GM23338 (cell line): ENCODE measurements around the gene ZNF831. TPM values are rescaled to one million over a fixed set of nuclear protein-coding genes. Genes with fewer than 3 reads are reported as not detected.

ENCODE experiments used
- ATAC-seq: fragments of 200-7000 bp; cut with Tn5 transposase; 3 replicates; pipeline ENCODE4 v1.9.1; 2020
- DNase-seq: peaks from one replicate; pipeline ENCODE4 v3.0.0-alpha.2; 2015; ENCODE audit warnings: low spot score
- H2AFZ ChIP-seq: fragments of 200-600 bp; sonication (generic); 2 replicates; pipeline ENCODE4 v1.8.0; 2016; ENCODE audit warnings: antibody characterized with exemption, mild to moderate bottlenecking, moderate library complexity
- H3F3A ChIP-seq: fragments of 200-600 bp; sonication (generic); replicated peaks from 2 replicates; pipeline ENCODE4 v1.8.0; 2017; ENCODE audit warnings: antibody characterized with exemption, mixed run types, low read depth
- H3K27ac ChIP-seq: fragments of 200-600 bp; sonication (generic); 2 replicates; pipeline ENCODE4 v1.6.1; 2016; ENCODE audit warnings: low read depth
- H3K27me3 ChIP-seq: fragments of 200-600 bp; sonication (generic); 2 replicates; pipeline ENCODE4 v1.8.0; 2016; ENCODE audit warnings: mild to moderate bottlenecking, mixed run types, moderate library complexity; ENCODE audit not compliant: insufficient read depth
- H3K36me3 ChIP-seq: fragments of 200-600 bp; sonication (generic); 2 replicates; pipeline ENCODE4 v1.8.0; 2016; ENCODE audit warnings: mild to moderate bottlenecking; ENCODE audit not compliant: insufficient read depth
- H3K4me1 ChIP-seq: fragments of 200-600 bp; sonication (generic); 2 replicates; pipeline ENCODE4 v1.8.0; 2016; ENCODE audit warnings: mild to moderate bottlenecking, moderate library complexity; ENCODE audit not compliant: insufficient read depth
- H3K4me2 ChIP-seq: fragments of 200-600 bp; sonication (generic); 2 replicates; pipeline ENCODE4 v1.7.1; 2017; ENCODE audit warnings: mixed run types
- H3K4me3 ChIP-seq: fragments of 200-600 bp; sonication (generic); 2 replicates; pipeline ENCODE4 v1.6.1; 2016; ENCODE audit warnings: mixed run types
- H3K79me2 ChIP-seq: fragments of 200-600 bp; sonication (generic); replicated peaks from 2 replicates; pipeline ENCODE4 v1.8.0; 2017; ENCODE audit warnings: mild to moderate bottlenecking; ENCODE audit not compliant: insufficient read depth
- H3K9me2 ChIP-seq: fragments of 200-600 bp; sonication (generic); 2 replicates; pipeline ENCODE4 v1.8.0; 2017; ENCODE audit not compliant: insufficient read depth
- H4K20me1 ChIP-seq: fragments of 200-600 bp; sonication (generic); replicated peaks from 2 replicates; pipeline ENCODE4 v1.8.0; 2017; ENCODE audit warnings: mild to moderate bottlenecking; ENCODE audit not compliant: insufficient read depth
- H3K27ac Mint-ChIP-seq: 2 replicates; pipeline ENCODE4 v1.8.0; 2020; ENCODE audit warnings: inconsistent platforms, mild to moderate bottlenecking, moderate library complexity, mixed read lengths
- H3K27me3 Mint-ChIP-seq: 3 replicates; pipeline ENCODE4 v1.8.0; 2022; ENCODE audit warnings: low read depth, mild to moderate bottlenecking, moderate library complexity, mixed read lengths, inconsistent platforms; ENCODE audit not compliant: insufficient read depth, poor library complexity
- H3K36me3 Mint-ChIP-seq: 3 replicates; pipeline ENCODE4 v1.8.0; 2021; ENCODE audit warnings: low read depth, mild to moderate bottlenecking, inconsistent platforms, moderate library complexity, mixed read lengths
- H3K4me1 Mint-ChIP-seq: 3 replicates; pipeline ENCODE4 v1.8.0; 2020; ENCODE audit warnings: mild to moderate bottlenecking, inconsistent platforms, mixed read lengths
- H3K4me3 Mint-ChIP-seq: 3 replicates; pipeline ENCODE4 v1.8.0; 2021; ENCODE audit warnings: moderate library complexity, mild to moderate bottlenecking, inconsistent platforms, mixed read lengths
- H3K9me3 Mint-ChIP-seq: 3 replicates; pipeline ENCODE4 v1.8.0; 2020; ENCODE audit warnings: moderate library complexity, mild to moderate bottlenecking, inconsistent platforms, mixed read lengths
- CREB1 ChIP-seq: fragments of 250-450 bp; sonication (Bioruptor Pico); IDR thresholded peaks from 2 replicates; pipeline ENCODE4 v1.5.0; 2020; ENCODE audit warnings: low read depth, mild to moderate bottlenecking, moderate library complexity
- EZH2 ChIP-seq: fragments of 200-600 bp; sonication (generic); IDR thresholded peaks from one replicate; pipeline ENCODE4 v1.8.0; 2017; ENCODE audit warnings: antibody characterized with exemption, mild to moderate bottlenecking, low read depth; ENCODE audit not compliant: unreplicated experiment
- EZH2phosphoT487 ChIP-seq: fragments of 200-600 bp; sonication (generic); IDR thresholded peaks from one replicate; pipeline ENCODE4 v1.8.1; 2018; ENCODE audit warnings: antibody characterized with exemption; ENCODE audit not compliant: unreplicated experiment
- JUNB ChIP-seq: IDR thresholded peaks from one replicate; pipeline ENCODE4 v1.6.1; 2016; ENCODE audit warnings: antibody characterized with exemption; ENCODE audit not compliant: unreplicated experiment
- NANOG ChIP-seq: IDR thresholded peaks from 2 replicates; pipeline ENCODE4 v1.6.1; 2016; ENCODE audit warnings: antibody characterized with exemption, borderline replicate concordance
- POLR2AphosphoS5 ChIP-seq: IDR thresholded peaks from 2 replicates; pipeline ENCODE4 v1.6.1; 2016; ENCODE audit warnings: antibody characterized with exemption, low read depth
- REST ChIP-seq: IDR thresholded peaks from one replicate; pipeline ENCODE4 v1.6.1; 2018; ENCODE audit warnings: antibody characterized with exemption; ENCODE audit not compliant: unreplicated experiment
- STAT1 ChIP-seq: IDR thresholded peaks from one replicate; pipeline ENCODE4 v1.6.1; 2016; ENCODE audit warnings: antibody characterized with exemption; ENCODE audit not compliant: unreplicated experiment
- ZNF114 ChIP-seq: fragments of 250-450 bp; sonication (Bioruptor Pico); IDR thresholded peaks from 2 replicates; pipeline ENCODE4 v1.5.0; 2020; ENCODE audit warnings: mild to moderate bottlenecking, moderate library complexity
- ZNF331 ChIP-seq: fragments of 250-450 bp; sonication (Bioruptor Pico); IDR thresholded peaks from 2 replicates; pipeline ENCODE4 v1.5.0; 2020; ENCODE audit warnings: low read depth, mild to moderate bottlenecking, moderate library complexity
- polyA plus RNA-seq: library from polyadenylated mRNA; unstranded; fragments of >200 nt; fragmentation: Nextera tagmentation; extraction: Ambion mirVana; gene quantifications from 2 replicates; pipeline ENCODE4 v1.2.1, GENCODE V29; 2016
- total RNA-seq: library from RNA; depleted of rRNA; stranded (reverse); fragments of >200 nt; shearing (Covaris generic); gene quantifications from 2 replicates; pipeline ENCODE4 v1.2.3, GENCODE V29; 2014
- TF ChIP-seq, protein P1 (sequence below): fragments of 250-450 bp; sonication (Bioruptor Pico); IDR thresholded peaks from 2 replicates; pipeline ENCODE4 v1.5.0; 2020; ENCODE audit warnings: mild to moderate bottlenecking, moderate library complexity
- TF ChIP-seq, protein P2 (sequence below), 2 experiments: fragments of 200-600 bp in 1 of 2; sonication (generic) in 1 of 2; conservative IDR thresholded peaks; 2 replicates each; pipeline versions ENCODE4 v1.5.1 to v1.6.1; 2016 to 2017; ENCODE audit warnings: antibody characterized with exemption in 2 of 2, low read depth in 2 of 2, mild to moderate bottlenecking in 2 of 2, moderate library complexity in 1 of 2
- TF ChIP-seq, protein P3 (sequence below): IDR thresholded peaks from 2 replicates; pipeline ENCODE4 v1.6.1; 2016; ENCODE audit warnings: antibody characterized with exemption

Gene ZNF831
- total and polyA plus RNA-seq, 2 experiments from 2014 or later = not detected

DNA sequence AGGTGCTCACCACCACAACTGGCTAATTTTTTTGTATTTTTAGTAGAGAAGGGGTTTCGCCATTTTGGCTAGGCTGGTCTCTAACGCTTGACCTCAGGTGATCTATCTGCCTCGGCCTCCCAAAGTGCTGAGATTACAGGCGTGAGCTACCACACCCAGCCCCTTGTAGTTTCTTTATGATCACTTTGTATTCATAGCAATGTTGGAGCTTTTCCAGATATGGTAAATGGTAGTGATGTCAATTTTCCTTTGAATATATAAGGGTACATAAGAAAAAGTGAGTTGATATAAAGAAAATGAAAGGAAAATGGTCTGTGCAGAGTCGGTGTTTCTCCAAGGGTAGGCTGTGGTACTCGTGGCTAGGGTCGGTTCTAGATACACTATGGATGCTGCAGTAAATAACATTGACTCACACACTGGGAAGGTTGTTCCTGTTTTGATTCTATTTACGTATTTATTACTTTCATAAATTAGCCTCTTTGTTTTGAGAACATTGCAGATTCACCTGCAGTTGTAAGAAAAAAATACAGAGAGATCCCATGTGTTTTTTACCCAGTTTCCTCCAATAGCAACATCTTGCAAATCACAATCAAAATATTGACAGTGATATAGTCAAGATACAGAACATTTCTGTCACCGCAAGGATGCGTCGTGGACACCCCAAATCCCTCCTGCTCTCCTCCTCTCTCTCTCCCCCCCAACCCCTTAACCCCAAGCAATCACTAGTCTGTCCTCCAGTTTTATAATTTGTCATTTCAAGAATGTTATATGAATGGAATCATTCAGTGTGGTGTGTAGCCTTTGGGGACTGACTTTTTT, 2.5 kb downstream of the ZNF831 start:
- no peak overlapping the region for H3K4me3 Mint-ChIP-seq
- Histone ChIP-seq H3K27me3 (no peaks in the 10 kb centered on the region), H3K27ac (no peak overlapping the region), H3K9me2 (no peaks in the 10 kb centered on the region), H3K4me1 (no peaks in the 10 kb centered on the region), H3K79me2 (no peaks in the 10 kb centered on the region), H2AFZ (no peak overlapping the region), H3K36me3 (no peaks in the 10 kb centered on the region), H3K4me3 (no peak overlapping the region), H3F3A (no peaks in the 10 kb centered on the region), H3K4me2 (no peak overlapping the region), H4K20me1 (no peaks in the 10 kb centered on the region)
- H3K4me1 Mint-ChIP-seq = no peaks in the 10 kb centered on the region
- H3K27ac Mint-ChIP-seq = no peak overlapping the region
- no peak for DNase-seq
- no peak for ATAC-seq
- peaks cover 3% of the 10 kb centered on the region; the same call in 2 of the 3 replicates for H3K9me3 Mint-ChIP-seq
- no peaks in the 10 kb centered on the region for H3K36me3 Mint-ChIP-seq
- TF ChIP-seq POLR2AphosphoS5 = no peak
- TF ChIP-seq JUNB = no peak
- TF ChIP-seq, protein P1, sequence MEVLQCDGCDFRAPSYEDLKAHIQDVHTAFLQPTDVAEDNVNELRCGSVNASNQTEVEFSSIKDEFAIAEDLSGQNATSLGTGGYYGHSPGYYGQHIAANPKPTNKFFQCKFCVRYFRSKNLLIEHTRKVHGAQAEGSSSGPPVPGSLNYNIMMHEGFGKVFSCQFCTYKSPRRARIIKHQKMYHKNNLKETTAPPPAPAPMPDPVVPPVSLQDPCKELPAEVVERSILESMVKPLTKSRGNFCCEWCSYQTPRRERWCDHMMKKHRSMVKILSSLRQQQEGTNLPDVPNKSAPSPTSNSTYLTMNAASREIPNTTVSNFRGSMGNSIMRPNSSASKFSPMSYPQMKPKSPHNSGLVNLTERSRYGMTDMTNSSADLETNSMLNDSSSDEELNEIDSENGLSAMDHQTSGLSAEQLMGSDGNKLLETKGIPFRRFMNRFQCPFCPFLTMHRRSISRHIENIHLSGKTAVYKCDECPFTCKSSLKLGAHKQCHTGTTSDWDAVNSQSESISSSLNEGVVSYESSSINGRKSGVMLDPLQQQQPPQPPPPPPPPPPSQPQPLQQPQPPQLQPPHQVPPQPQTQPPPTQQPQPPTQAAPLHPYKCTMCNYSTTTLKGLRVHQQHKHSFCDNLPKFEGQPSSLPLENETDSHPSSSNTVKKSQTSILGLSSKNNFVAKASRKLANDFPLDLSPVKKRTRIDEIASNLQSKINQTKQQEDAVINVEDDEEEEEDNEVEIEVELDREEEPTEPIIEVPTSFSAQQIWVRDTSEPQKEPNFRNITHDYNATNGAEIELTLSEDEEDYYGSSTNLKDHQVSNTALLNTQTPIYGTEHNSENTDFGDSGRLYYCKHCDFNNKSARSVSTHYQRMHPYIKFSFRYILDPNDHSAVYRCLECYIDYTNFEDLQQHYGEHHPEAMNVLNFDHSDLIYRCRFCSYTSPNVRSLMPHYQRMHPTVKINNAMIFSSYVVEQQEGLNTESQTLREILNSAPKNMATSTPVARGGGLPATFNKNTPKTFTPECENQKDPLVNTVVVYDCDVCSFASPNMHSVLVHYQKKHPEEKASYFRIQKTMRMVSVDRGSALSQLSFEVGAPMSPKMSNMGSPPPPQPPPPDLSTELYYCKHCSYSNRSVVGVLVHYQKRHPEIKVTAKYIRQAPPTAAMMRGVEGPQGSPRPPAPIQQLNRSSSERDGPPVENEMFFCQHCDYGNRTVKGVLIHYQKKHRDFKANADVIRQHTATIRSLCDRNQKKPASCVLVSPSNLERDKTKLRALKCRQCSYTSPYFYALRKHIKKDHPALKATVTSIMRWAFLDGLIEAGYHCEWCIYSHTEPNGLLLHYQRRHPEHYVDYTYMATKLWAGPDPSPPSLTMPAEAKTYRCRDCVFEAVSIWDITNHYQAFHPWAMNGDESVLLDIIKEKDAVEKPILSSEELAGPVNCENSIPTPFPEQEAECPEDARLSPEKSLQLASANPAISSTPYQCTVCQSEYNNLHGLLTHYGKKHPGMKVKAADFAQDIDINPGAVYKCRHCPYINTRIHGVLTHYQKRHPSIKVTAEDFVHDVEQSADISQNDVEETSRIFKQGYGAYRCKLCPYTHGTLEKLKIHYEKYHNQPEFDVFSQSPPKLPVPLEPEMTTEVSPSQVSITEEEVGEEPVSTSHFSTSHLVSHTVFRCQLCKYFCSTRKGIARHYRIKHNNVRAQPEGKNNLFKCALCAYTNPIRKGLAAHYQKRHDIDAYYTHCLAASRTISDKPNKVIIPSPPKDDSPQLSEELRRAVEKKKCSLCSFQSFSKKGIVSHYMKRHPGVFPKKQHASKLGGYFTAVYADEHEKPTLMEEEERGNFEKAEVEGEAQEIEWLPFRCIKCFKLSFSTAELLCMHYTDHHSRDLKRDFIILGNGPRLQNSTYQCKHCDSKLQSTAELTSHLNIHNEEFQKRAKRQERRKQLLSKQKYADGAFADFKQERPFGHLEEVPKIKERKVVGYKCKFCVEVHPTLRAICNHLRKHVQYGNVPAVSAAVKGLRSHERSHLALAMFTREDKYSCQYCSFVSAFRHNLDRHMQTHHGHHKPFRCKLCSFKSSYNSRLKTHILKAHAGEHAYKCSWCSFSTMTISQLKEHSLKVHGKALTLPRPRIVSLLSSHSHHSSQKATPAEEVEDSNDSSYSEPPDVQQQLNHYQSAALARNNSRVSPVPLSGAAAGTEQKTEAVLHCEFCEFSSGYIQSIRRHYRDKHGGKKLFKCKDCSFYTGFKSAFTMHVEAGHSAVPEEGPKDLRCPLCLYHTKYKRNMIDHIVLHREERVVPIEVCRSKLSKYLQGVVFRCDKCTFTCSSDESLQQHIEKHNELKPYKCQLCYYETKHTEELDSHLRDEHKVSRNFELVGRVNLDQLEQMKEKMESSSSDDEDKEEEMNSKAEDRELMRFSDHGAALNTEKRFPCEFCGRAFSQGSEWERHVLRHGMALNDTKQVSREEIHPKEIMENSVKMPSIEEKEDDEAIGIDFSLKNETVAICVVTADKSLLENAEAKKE (CRISPR knock-in tag) = no peak
- no peak for TF ChIP-seq NANOG
- no peak for TF ChIP-seq CREB1 (CRISPR knock-in tag)
- TF ChIP-seq REST = no peak
- TF ChIP-seq, protein P2, sequence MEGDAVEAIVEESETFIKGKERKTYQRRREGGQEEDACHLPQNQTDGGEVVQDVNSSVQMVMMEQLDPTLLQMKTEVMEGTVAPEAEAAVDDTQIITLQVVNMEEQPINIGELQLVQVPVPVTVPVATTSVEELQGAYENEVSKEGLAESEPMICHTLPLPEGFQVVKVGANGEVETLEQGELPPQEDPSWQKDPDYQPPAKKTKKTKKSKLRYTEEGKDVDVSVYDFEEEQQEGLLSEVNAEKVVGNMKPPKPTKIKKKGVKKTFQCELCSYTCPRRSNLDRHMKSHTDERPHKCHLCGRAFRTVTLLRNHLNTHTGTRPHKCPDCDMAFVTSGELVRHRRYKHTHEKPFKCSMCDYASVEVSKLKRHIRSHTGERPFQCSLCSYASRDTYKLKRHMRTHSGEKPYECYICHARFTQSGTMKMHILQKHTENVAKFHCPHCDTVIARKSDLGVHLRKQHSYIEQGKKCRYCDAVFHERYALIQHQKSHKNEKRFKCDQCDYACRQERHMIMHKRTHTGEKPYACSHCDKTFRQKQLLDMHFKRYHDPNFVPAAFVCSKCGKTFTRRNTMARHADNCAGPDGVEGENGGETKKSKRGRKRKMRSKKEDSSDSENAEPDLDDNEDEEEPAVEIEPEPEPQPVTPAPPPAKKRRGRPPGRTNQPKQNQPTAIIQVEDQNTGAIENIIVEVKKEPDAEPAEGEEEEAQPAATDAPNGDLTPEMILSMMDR (conservative IDR thresholded peaks at IDR 0.05; ENCODE audit: low read depth in 2 of 2) = no peak
- TF ChIP-seq, protein P3, sequence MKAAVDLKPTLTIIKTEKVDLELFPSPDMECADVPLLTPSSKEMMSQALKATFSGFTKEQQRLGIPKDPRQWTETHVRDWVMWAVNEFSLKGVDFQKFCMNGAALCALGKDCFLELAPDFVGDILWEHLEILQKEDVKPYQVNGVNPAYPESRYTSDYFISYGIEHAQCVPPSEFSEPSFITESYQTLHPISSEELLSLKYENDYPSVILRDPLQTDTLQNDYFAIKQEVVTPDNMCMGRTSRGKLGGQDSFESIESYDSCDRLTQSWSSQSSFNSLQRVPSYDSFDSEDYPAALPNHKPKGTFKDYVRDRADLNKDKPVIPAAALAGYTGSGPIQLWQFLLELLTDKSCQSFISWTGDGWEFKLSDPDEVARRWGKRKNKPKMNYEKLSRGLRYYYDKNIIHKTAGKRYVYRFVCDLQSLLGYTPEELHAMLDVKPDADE = no peak
- no peak for TF ChIP-seq ZNF114
- no peak for TF ChIP-seq STAT1
- no peak for TF ChIP-seq EZH2phosphoT487
- no peak for TF ChIP-seq ZNF331
- no peak for TF ChIP-seq EZH2
- H3K27me3 Mint-ChIP-seq = no peaks in the 10 kb centered on the region
